NCI-H345 (cell line): ENCODE results near the gene NR3C1.

Experiments used
- DNase-seq: peaks from one replicate; lab custom pipeline; 2025; lab: John Stamatoyannopoulos, UW

The NR3C1 gene

GRCh38 chr5:143403593-143404415 lies at the start of gene NR3C1:
TSS of gene NR3C1 (minus strand) at chr5:143403686. CDS start at chr5:143400839, 2,847 bp downstream.
- peak; percentile 87 for DNase-seq

- no peak for DNase-seq
Measured at GRCh38 chr5:143449772-143450171, 46.3 kb upstream of the NR3C1 start.

GRCh38 chr5:143448518-143448917 lies 45.0 kb upstream of the NR3C1 start:
- DNase-seq = no peak

- DNase-seq = no peak
Measured at GRCh38 chr5:143447983-143448382, 44.5 kb upstream of the NR3C1 start.

GRCh38 chr5:143446535-143447226 lies 43.2 kb upstream of the NR3C1 start:
- DNase-seq = no peak

- no peak for DNase-seq
Measured at GRCh38 chr5:143445776-143446175, 42.3 kb upstream of the NR3C1 start.

- DNase-seq = no peak
Measured at GRCh38 chr5:143443330-143443729, 39.8 kb upstream of the NR3C1 start.

- DNase-seq = no peak
Measured at GRCh38 chr5:143442385-143442784, 38.9 kb upstream of the NR3C1 start.

GRCh38 chr5:143440448-143441115 lies 37.1 kb upstream of the NR3C1 start:
- no peak for DNase-seq

GRCh38 chr5:143437666-143438273 lies 34.3 kb upstream of the NR3C1 start:
- no peak for DNase-seq

GRCh38 chr5:143436871-143437270 lies 33.4 kb upstream of the NR3C1 start:
- no peak for DNase-seq

GRCh38 chr5:143435210-143435657 lies 31.7 kb upstream of the NR3C1 start:
- DNase-seq = no peak

- DNase-seq = no peak
Measured at GRCh38 chr5:143434261-143435209, 31.0 kb upstream of the NR3C1 start.

- DNase-seq = no peak
Measured at GRCh38 chr5:143433670-143434069, 30.2 kb upstream of the NR3C1 start.

- DNase-seq = no peak
Measured at GRCh38 chr5:143432658-143433239, 29.3 kb upstream of the NR3C1 start.

- DNase-seq = no peak
Measured at GRCh38 chr5:143431789-143432188, 28.3 kb upstream of the NR3C1 start.

- no peak for DNase-seq
Measured at GRCh38 chr5:143428738-143429420, 25.4 kb upstream of the NR3C1 start.

- no peak for DNase-seq
Measured at GRCh38 chr5:143428155-143428554, 24.7 kb upstream of the NR3C1 start.

- DNase-seq = no peak
Measured at GRCh38 chr5:143427122-143427735, 23.7 kb upstream of the NR3C1 start.
